ENCODE results near the gene AKT1S1.

DNA sequence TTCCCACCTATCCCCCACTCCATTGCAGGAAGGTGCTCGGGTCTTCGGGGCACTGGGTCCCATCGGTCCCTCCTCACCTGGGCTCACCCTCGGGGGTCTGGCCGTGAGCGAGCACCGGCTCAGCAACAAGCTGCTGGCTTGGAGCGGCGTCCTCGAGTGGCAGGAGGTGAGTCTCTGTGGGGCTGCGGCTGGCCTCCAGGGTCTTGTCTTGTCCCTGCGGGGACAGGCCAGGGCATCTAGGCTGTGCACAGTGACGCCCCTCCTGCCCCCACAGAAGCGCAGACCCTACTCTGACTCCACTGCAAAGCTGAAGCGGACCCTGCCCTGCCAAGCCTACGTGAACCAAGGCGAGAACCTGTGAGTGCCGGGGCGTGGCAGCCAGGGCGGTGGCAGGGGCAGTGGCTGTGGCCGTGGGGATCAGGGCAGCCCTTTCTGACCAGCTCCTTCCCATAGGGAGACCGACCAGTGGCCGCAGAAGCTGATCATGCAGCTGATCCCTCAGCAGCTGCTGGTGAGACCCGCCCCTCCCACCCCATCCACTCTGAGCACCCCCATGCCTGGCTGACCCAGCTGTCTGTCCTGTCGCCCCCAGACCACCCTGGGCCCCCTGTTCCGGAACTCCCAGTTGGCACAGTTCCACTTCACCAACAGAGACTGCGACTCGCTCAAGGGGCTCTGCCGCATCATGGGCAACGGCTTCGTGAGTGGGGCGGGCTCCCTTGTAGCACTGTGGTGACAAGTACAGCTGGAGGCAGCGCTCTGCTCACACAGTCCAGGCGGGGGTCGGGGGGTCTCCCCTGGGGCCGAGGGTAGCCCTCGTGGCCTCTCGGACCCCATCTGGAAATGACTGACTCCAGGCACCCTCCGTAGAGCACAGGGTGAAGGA is 22.5 kb downstream of the AKT1S1 start:
- TF ChIP-seq, protein P1, sequence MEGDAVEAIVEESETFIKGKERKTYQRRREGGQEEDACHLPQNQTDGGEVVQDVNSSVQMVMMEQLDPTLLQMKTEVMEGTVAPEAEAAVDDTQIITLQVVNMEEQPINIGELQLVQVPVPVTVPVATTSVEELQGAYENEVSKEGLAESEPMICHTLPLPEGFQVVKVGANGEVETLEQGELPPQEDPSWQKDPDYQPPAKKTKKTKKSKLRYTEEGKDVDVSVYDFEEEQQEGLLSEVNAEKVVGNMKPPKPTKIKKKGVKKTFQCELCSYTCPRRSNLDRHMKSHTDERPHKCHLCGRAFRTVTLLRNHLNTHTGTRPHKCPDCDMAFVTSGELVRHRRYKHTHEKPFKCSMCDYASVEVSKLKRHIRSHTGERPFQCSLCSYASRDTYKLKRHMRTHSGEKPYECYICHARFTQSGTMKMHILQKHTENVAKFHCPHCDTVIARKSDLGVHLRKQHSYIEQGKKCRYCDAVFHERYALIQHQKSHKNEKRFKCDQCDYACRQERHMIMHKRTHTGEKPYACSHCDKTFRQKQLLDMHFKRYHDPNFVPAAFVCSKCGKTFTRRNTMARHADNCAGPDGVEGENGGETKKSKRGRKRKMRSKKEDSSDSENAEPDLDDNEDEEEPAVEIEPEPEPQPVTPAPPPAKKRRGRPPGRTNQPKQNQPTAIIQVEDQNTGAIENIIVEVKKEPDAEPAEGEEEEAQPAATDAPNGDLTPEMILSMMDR (conservative IDR thresholded peaks at IDR 0.05; ENCODE audit: low read length), result no peak
- TF ChIP-seq EZH2phosphoT487 (IDR thresholded peaks at IDR 0.05; ENCODE audit: borderline replicate concordance, low read depth, low read length), result no peak
